HuH-7 (cell line): ENCODE data around the gene SLC14A1.

Experiments used
- DNase-seq: peaks from one replicate; pipeline ENCODE4 v3.0.0; 2011; ENCODE audit warnings: low spot score

Gene SLC14A1

GRCh38 chr18:45760462-45761036 is 36.6 kb downstream of the SLC14A1 start:
- no peak for DNase-seq

GRCh38 chr18:45761512-45762114 is 37.6 kb downstream of the SLC14A1 start:
- DNase-seq = no peak

DNA sequence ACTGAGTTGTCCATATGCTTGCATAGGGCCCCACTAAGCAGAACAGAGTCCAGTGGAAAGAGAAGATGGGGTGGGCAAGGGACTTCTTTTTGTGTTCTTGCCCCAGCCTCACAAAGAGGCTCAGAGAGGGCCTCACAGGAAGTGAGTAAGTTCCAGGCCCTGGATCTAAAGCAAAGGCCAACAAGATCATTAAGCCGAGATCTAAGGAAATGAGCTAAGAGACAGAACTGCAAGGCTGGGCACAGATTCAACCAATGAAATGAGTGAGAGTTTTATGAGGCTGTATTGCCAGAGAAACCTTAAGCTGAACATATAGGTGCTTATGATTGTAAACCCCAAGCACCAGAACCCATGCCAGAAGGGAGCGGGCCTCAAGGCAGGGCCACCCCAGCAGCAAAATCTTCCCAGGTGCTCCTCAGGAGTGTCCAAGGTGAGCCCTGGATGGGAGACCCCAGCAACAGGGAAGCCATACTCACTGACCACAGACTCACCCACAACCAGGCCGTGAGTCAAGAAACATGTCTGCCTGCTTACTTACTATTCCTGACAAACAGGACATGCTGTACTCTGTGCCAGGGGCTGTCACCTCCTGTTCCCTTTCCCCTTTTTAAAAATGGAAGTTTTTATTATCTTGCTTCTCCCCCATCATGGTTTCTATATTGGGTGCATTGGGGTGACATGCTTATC is 40.2 kb downstream of the SLC14A1 start:
- no peak for DNase-seq

- no peak for DNase-seq
These were observed 41.8 kb downstream of the SLC14A1 start for GRCh38 chr18:45765796-45766195.

DNA sequence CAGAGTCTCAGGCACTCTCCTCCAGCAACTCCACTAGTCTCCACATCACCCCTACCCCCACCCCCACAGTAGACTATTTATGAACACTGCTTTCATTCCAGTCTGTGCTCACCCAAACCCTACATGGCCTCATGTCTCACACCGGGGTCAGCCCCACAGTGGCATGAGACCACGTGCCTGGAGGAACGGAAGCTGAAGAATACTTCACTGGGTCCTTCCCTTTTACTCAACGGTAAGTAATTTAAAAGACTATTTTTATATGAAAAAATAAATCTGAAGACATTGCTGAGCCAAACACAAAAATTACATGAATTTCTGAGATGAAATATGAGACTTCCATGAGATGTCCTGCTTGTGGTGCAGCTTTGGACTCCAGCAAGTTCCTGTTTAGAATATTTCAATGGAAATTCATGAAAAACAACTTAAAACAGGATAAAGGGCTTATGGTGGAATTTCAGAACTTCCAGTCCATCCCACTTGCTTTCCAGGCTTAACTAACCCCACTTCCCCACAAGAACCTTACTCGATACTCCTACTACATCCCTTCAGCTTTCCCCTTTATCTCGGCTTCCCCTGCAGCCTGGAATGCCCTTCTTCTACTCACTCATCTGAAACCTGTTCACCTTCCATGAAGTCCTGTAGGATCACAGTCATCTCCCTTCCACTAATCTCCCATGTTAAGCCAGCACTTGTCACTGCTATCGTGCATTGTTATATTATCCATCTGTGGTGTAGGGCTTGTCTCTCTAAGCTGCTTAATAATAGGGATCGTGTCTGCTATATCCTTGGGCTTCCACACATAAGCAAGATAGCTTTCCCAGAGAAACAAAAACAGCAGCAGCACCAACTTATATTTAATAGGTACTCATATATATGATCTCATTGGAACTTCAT is 47.9 kb downstream of the SLC14A1 start:
- DNase-seq = no peak

GRCh38 chr18:45774065-45774521 is 50.1 kb downstream of the SLC14A1 start:
- DNase-seq = no peak

- no peak for DNase-seq
These were observed 51.3 kb downstream of the SLC14A1 start for GRCh38 chr18:45775241-45775676.

DNA sequence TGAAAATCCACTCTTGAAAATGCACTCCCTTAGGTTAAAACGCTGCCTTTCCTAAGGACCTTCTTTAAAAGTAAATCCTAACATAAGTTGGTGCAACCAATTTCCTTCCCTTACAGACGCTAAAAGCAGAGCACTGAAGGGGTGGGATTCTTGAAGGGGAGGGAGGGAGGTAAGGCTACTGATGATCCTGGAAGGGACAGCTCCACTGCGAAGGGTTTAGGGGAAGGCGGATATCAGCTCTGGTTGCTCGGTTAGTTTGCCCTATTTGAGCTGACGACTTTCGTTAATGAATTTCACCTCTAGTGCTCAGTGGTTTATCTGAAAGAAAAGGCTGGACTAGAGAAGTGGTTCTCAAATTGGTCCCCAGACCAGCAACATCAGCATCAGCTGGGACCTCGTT is 51.8 kb downstream of the SLC14A1 start:
- no peak for DNase-seq

DNA sequence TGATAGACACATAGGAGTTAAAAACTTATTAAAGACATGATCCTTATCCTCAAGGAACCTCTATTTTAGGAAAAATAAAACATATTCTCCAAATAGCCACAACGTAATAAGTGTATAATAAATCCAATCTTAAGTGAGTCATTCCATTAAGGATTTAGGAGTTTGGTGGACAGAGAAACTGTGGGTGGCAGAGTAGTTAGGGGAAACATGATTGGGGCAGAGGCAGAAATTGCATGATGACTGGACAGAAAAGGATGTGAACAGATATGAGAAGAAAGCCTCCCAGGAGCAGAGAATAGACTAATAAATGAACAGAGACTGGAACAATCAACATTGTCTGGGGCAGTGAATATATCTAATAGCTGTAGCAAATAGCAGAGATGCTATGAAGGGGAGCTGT is 53.4 kb downstream of the SLC14A1 start:
- DNase-seq = no peak

DNA sequence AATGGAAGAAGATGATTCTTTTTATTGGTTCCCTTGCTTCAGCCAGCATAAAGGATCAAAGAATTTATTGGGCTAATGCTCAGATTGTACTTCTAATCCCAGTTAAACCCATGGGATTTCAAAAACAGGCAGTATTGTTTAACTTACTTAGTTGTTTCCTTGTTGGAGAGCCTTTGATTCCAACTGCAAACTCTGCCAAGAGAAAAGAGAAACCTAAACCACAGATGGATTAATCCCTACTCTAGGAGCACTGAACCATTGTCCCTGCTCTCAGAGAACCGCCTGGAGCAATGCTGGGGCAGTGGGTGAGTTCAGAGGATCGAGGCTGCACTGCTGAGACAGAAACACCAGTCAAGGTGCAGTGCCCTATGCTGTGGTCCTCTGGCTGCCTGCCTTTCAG is 56.6 kb downstream of the SLC14A1 start:
- DNase-seq = no peak

GRCh38 chr18:45782662-45783061 is 58.7 kb downstream of the SLC14A1 start:
- no peak for DNase-seq

DNA sequence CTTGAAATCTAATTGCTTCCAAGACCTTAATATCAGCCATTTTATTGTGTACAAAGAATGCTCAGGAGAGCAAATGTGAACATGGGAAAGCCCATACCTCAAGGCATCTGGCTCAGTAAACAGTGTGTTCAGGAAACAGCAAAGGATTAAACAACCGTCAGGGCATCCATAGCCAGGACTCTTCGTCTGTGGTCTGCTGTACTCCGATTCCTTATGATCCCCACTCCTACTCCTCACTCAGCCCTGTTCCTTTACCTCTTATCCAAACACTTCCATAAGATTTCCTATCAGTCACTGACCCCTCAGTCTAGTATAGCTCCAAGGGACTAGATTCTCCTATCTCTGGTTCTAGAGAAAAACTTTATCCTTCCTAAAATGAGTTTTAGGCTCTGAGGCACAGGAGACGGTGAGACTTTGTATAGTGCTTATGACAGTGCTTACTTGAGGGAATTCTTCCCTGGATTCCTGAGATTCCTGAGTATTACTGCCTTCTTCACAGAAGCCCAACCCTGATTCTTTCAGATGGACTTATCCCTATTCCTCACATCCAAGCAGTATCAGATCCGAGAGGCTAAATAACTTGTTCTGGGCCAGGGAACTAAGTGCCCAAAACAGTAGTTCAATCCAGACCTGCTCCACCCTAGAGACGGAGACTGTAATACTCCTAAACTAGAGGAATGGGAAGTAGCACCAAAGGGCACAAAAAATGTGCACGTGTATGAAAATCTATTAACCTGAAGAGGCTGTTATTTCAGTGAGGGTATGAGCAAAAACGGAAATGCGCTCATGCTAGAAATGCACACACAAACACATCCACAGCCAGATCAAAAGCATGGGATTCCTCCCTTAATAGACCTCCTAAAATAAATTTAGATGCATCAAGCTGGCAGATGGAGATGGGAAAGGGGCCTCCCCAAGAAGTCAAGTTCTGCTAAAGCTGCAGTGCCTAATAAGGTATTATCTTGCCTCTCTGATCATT is 59.4 kb downstream of the SLC14A1 start:
- no peak for DNase-seq

DNA sequence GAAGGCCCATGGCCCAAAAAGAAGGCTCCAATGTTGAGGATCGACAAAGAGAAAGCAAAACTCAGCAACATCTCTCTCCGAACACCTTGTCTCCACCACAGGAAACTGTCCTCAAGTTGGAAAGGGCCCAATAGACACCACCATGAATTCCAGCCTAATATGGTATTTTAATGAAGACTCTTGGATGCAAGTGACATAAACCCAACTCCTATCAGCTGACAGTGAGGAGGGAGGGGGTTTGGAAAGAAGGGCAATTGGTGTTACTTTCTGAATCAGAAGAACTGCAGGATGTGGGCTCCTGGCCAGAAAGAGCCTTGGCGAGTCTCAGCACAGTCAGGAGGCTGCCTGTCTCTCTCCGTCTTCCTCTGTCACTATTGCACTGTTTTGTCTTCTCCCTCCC is 61.2 kb downstream of the SLC14A1 start:
- no peak for DNase-seq

- DNase-seq = no peak
These were observed 63.0 kb downstream of the SLC14A1 start for GRCh38 chr18:45786941-45787340.

DNA sequence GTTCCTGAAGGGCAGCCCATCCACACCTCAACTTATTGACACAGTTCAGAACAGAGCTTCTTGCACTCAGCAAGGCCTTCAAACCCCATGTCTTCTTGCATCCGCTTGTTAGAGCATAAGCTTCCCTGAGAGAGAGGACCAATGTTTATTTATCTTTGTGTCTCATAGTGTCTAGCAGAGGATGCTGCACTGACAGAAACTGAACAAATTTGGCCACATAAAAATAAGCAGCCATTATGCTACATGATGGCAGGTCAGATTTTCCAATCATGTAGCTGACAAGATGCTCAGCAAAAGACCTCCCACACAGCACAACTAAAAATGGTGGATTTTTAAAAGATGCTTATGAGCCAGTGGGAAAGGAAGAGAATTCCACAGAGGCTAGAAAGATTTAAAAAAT is 63.4 kb downstream of the SLC14A1 start:
- no peak for DNase-seq

DNA sequence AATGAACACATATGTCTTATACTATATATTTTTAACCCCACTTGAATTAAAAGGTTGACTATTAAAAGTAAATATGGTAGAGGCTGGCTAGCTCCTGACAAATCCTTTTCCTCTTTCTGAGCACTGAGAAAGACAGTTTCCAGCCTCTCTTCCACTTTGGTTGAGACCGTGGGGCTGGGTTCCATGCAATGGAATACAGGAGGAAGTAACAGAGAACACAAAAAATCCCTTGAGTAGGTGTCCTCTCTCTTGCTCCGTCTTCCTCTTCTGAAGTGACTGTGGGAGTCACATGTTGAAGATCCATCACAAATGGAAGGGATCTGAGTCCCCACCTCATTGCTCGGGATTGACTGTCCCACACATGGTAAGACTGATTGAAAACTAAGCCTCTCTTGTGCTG is 64.9 kb downstream of the SLC14A1 start:
- DNase-seq = no peak

GRCh38 chr18:45792506-45793263 is 68.7 kb downstream of the SLC14A1 start:
- no peak for DNase-seq

DNA sequence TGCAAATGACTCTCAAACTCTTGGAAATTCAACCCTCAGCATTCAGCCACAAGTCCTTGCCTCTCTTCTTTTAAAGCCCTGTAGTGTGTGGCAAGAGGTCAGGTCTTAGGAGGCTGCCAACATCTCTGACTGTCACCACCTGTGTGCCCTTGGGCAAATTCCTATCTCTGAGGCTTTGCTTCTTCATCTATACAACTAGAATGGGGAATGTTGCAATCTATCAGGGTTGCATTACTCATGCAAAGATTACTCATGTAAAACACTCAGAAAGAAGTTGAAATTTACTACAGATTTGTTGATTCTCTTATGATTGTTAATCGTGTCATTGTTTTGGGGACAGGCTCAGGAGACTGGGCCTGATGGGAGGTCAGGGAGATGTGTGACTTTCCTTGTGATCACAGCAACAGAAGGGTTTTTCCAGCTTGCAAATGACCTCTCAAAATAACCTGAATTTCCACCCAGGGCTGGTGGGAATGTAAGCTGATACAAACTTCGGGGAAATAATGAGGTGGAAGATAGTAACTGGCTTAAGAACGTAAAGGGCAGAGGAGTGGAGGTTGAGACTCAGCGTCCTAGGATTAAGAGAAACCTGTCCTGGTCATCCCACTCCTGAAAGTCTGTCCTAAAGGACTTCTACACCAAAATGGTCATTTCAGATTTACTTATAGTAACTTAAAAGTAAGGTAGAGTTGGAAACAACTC is 69.4 kb downstream of the SLC14A1 start:
- no peak for DNase-seq

- DNase-seq = no peak
These were observed 77.5 kb downstream of the SLC14A1 start for GRCh38 chr18:45801416-45802004.
